ENCODE measurements around the gene MBNL1. TPM values are rescaled to one million over a fixed set of nuclear protein-coding genes. Genes with fewer than 3 reads are reported as not detected.
"Not testable (repeated sequence)": the region's sequence is repeated elsewhere in the genome, so short reads cannot be mapped to it uniquely, and the experiment has no call there.

The MBNL1 gene
- total RNA-seq, 1 donor from 2014 or later: 210 TPM

DNA sequence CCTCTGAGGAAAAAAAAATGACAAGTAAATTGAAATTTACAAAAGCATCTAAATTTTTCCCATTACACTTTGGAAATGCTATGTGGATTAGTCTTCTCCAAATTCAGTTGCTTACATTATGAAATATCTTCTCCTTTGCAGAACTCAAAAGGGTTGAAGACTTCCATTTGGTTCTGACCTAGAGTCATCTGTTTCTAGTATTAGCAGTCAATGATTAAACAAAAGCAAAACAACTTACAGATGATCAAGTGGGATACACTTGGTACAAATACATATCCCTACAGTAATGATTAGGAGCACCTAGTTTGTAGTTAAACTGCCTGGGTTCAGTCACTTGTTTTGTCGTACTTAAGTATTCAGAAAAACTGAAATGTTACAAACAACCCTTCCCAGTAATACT is 136.2 kb downstream of the MBNL1 start:
- DNase-seq: no peak

DNA sequence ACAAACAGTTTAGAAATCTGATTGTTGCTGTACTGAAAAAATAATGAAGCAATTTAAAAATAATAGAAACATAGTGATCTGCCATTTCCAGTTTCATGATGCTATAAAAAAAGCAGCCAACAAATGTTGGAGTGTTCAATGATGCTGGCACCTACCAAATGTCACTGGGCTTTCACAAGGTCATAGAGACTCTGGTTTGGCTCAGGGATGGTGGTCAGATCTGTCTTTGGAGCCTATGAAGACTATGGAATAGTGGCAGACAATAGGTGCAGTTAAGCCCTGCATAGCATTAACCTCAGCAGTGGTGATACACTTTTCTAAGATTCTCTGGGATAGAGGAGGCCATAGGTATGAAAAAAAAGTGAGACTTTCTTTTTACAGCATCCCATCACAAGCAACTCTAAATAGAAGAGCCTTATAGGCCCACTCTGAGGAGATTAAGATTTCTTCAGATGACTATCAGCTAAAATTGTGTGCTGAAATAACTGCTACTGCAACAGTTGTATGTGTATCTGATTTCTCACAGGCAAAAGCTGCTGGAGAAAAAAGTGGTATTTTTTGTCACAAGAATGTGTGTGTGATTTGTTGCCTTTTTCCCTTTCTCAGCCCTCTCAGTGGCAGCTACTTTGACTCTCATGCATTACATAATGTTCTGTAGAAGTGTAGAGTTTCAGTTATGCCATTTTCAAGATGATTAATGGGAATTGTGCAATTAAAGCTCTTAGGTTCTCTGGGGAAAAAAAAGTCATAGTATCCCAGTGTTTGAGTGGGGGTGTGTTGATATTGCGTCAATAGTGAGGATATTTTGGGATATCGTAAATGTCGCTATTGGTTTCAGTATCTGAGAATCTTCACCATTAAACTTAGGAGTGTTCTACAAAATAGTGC is 137.4 kb downstream of the MBNL1 start:
- peak; percentile 28 for DNase-seq

DNA sequence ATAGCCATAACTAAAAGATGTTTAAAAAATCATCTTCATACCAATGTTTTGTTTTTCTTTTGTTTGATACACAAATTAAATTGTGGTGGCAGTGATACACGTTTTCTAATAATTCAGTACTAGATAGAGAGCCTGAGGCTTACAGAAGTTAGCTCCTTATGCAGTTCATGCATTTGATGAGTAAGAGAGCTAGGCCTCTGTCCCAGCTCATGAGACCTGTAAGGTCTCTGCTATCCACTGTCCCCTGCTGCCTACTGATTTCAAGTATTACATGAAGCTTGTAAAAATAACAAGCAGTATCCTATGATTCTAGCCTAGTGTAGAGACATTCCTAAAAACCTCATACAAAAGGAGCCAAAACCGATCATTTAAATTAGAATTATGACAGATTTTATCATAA is 144.5 kb downstream of the MBNL1 start:
- DNase-seq: no peak

DNA sequence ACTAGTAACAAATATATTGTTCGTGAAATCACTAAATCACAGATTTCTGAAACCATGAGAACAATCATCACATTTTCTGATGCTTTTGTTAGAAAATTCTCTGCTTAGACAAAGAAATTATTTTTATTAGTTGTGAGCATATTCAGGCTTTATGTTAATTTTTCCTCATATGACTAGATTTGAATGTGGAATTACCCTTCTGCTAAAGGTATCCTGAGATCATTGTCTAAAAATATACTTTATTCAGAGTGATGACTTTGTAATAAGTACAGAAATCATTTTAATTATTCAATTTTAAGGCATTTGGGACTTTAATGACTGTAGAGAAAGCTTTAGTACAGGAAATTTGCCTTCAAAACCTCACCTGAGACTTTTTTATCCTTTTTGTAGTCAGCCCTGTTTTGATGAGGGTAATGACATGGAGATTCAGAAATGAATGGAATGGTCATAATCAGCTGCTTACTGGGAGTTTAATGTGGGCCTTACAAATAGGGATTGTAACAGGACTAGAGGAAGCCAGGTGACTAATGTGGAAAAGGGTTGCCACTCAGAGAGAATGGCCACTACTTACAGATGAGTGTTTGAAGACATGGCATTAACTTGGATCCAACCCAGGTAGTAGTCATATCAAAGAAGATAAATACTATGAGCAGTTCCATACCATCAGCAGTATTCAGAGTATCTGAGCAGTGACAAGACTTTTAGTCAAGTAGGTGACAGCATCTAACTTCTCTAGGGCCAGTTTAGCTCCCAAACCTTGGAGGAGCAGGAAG is 148.3 kb downstream of the MBNL1 start:
- no peak for DNase-seq

DNA sequence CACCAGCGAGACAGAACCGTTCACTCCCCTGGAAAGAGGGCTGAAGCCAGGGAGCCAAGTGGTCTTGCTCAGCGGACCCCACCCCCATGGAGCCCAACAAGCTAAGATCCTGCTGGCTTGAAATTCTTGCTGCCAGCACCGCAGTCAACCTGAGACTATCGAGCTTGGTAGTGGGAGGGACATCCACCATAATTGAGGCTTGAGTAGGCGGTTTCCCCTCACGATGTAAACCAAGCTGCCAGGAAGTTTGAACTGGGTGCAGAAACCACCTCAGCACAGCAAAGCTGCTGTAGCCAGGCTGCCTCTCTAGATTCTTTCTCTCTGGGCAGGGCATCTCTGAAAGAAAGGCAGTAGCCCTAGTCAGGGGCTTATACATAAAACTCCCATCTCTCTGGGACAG is 151.0 kb downstream of the MBNL1 start:
- DNase-seq: no peak

DNA sequence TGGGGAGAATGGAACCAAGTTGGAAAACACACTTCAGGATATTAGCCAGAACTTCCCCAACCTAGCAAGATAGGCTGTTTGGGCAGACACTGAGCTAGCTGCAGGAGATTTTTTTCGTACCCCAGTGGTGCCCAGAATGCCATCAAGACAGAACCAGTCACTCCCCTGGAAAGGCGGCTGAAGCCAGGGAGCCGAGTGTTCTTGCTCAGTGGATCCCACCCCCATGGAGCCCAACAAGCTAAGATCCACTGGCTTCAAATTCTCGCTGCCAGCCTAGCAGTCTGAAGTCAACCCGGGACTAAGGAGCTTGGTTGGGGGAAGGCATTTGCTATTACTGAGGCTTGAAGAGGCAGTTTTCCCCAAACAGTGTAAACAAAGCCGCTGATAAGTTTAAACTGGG is 152.4 kb downstream of the MBNL1 start:
- no peak for DNase-seq

DNA sequence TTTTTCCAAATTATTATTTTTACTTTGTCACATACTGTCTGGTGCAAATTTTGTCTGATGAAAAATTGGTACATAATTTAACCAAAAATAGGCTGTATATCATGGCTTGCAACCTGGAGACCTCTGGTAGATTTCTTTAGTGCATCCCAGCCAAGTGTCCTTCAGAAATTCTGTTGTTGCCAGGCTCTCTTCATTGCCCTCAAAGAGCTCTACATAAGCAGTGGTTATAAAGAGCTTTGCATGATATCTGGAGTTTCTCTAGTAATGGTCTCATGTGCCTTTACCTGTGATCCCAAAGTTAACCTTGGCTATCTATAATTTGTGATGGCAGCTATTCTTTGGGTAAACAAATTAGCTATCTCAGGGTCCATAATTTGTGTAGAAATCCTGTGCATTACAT is 157.7 kb downstream of the MBNL1 start:
- DNase-seq: no peak

DNA sequence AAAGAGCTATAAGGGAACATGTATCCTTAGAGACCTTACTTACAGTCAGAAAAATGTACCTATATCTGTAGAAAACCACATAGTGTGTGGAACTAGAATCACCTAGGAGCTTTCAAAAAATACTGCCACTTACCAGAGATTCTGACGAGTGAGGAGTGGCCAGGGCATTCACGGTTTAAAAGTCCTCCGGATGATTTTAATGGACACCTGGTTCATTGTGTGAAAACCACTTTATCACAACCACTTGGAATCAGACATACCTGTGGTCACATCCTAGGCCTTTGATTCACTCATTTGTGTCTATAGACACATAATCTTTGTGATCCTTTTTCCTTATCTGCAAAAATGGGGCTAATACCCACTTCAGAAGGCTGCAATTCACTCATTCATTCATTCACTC is 159.8 kb downstream of the MBNL1 start:
- DNase-seq: no peak

DNA sequence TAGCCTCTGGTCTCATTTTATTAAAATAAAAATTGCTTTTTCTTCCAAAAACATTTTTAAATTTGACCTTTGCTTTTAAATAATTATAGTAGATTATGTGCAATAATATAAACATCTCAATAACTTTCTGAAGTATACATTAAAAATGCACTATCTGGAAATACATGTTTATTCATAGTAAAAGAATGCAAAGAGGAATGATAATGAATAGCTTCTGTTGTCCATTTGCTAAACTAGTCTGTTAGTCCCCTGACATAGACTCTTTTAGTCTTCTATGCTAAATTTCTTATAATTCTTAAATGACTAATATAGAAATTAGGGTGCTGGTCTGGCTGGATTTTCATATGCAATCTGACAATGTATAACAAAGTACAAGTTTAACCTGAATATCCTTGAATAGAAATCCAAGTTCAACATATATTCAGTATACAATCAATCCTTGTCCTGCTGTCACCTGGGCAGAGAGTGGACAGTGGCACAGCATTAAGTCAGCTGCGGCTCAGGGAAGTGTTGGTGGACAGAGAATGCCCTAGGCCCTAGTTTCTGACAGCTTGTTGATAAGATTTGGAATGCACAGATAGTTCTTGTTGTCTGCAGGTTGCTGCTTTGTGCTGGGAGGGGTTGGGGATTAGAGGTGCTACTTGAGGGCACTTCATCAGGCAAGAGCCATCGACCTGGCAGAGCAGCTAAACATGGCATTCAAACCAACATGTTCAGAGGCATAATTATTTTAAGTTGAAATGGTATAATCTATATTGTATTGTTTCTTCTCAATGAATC is 161.7 kb downstream of the MBNL1 start:
- no peak for DNase-seq

DNA sequence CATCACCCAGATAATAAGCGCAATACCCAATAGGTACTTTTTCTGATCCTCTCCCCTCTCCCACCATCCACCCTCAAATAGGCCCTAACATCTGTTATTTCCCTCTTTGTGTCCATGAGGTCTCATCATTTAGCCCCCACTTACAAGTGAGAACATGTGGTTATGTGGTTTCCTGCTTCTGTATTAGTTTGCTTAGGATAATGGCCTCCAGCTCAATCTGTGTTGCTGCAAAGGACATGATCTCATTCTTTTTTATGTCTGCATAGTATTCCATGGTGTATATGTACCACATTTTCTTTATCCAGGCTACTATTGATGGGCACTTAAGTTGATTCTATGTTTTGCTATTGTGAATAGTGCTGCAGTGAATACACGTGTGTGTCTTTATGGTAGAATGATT is 165.4 kb downstream of the MBNL1 start:
- DNase-seq: no peak

DNA sequence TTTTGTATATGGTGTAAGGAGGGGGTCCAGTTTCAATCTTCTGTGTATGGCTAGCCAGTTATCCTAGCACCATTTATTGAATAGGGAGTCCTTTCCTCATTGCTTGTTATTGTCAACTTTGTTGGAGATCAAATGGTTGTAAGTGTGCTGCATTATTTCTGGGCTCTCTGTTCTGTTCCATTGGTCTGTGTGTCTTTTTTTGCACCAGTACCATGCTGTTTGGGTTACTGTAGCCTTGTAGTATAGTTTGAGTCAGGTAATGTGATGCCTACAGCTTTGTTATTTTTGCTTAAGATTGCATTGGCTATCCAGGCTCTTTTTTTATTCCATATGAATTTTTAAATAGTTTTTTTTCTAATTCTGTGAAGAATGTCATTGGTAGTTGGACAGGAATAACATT is 166.5 kb downstream of the MBNL1 start:
- DNase-seq: not testable (repeated sequence)

DNA sequence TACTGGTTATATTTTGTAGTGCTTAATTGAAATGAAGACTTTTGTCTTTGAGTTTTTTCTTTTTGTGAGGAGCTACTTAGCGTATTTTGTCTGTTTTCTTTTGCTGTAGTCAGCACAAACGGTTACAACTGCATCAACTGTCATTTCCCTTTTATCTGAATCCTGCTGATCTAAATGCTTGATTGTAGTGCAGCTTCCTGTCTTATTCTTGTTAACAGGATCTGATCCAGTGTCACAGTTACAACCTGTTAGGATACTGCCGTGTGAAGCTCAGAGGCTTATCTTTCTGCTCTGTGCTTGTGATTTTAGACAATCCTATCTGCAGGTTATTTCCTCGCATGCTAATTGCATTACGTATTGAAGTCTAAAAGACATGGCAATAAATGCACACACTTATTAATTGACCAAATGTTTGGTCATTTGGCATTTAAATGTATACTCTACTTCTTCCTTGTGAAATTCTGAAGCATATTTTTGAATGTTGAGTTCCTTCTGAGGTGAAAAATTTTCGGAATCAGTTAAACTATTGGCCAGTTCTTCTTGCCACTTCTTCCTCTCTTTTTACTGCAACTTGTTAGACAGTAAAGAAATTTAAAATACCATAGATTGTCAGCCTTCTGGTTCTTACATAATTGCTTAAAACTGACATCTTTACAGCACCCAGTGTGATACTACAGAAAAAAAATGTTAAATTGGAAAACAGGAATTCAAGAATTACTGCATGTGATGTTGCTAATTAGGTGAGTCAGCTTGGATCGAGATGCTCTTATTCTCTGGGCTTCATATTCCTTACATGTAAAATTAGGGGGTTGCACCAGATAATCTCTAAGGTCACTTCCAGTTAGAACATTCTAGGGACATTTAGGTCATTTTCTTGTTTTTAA is 168.2 kb downstream of the MBNL1 start:
- no peak for DNase-seq

DNA sequence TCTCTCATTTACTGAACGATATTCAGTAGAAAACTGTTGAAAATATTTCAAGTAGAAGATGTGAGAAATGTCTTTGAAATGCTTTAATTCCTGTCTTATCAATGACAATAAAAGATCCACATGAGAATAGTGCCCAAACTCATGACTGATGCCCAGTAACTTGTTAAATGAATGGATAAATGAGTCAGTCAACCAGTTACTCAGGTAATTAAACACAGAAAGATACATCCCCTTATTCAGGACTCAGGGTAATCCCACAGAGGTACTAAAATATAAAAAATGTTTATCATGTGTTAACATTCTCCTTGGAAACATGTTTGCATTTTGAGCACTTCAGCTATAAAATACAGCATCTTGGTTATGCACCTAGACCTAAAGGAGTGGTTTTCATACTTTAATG is 169.5 kb downstream of the MBNL1 start:
- no peak for DNase-seq

DNA sequence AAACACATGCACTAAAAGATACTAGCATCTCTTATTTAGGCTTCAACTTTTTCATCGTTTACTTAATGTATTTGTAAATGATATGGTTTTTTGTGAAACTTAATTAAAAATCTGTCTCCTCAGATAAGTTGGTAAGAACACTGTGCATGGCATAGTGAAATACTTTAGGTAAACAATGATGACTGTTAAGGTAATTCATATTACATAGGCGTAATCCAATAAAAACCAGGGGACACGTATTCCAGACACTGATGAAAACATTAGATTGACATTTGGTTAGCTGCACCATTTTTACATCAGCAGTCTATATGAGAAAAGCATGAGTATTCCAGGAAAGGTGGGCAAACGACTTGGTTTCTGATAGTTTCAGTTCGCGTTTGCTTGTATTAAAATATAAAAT is 170.0 kb downstream of the MBNL1 start:
- no peak for DNase-seq

DNA sequence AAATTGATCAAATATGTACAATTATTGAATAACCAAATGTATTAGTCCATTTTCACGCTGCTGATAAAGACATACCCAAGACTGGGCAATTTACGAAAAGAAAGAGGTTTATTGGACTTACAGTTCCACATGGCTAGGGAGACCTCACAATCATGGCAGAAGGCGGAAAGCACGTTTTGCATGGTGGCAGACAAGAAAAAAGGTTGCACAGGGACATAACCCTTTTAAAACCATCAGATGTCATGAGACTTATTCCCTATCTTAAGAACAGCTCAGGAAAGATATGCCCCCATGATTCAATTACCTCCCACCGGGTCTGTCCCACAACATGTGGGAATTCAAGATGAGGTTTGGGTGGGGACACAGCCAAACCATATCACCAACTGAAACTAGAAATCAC is 171.5 kb downstream of the MBNL1 start:
- DNase-seq: not testable (repeated sequence)

DNA sequence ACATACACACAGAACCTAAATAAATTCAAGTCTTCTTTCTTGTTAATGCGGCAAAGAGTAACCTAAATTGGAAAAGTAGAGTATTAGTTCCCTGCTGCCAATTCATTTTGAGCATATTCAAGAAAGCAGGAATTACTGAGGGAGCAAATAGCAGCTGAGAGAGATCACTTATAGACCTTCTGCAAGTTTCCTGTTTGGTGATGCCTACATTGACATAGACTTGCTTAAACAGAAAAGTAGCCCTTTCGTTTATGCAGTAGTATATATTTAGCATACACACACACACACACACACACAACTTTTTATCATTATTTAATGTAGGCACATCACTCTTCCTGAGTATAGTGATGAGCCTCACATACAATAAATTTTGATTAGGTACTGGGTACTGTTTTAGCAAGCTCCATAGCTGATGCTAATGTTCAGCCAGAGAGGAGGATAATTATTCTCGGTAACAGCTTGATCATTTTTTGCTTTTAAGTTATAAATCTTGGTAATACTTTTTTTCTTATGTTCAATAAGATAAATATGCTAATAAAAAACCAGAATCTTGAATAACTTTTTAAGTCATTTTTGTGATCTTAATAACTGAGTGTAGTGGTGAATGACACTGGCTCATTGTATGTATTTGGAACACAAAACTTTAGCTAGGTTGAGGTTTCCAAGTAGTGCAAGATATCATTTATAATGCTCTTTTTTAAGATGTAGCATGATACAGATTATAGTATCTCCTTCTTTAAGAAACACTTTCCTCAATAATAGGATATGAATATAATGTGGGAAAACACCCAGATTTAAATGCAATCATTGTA is 174.7 kb downstream of the MBNL1 start:
- DNase-seq: no peak

DNA sequence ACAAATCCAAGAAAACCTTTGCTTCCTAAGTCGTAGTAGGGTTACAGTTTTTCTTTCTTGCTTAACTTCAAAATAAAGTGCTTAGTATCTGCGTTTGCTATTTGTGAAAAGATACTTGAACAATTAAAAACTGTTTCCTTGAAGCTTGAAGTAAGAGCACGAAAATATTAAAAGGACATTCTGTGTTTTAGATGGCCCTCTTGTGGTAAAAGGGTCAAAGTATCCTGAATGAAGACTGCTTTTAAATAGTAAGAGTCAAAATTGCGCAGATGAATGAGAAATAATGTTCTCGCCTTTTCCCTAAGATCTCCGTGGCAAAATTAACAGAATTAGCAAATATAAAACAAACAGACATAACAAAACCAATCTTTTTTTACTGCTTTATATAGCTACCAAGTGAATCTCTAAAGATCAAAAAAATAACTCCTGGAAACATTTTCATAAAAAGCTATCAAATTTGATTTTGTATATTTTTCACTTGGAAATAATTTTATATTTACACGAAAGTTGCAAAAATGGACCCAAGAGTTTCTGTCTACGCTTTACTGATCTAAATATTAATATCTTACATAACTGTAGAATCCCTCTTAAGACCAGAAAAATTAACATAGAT is 175.4 kb downstream of the MBNL1 start:
- DNase-seq: peak; percentile 76

DNA sequence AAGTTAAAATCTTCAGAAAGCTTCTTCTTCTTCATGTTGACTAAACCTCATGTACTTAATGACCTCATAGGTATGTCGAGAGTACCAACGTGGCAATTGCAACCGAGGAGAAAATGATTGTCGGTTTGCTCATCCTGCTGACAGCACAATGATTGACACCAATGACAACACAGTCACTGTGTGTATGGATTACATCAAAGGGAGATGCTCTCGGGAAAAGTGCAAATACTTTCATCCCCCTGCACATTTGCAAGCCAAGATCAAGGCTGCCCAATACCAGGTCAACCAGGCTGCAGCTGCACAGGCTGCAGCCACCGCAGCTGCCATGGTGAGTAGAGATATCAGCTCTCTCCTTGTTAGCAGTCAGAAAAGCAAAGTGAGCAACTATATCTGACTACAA is 176.5 kb downstream of the MBNL1 start:
- no peak for DNase-seq

DNA sequence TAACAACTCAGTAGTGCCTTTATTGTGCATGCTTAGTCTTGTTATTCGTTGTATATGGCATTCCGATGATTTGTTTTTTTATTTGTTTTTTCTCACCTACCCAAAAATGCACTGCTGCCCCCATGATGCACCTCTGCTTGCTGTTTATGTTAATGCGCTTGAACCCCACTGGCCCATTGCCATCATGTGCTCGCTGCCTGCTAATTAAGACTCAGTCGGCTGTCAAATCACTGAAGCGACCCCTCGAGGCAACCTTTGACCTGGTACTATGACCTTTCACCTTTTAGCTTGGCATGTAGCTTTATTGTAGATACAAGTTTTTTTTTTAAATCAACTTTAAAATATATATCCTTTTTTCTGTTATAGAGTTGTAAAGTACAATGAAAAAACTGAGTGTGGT is 177.8 kb downstream of the MBNL1 start:
- DNase-seq: no peak

DNA sequence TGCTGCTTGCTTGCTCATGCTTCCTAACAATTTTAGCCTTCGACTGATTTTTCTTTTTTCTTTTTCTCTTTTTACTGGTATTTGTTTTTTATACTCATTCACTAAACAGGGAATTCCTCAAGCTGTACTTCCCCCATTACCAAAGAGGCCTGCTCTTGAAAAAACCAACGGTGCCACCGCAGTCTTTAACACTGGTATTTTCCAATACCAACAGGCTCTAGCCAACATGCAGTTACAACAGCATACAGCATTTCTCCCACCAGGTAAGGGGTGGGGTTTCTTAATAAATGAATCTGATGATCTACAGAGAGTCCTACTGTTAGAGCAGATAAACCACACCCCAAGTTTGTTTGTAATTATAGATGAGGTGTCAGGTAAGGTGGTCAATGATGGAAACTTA is 178.8 kb downstream of the MBNL1 start:
- DNase-seq: no peak
